GM23338 (cell line): ENCODE data around the gene B3GALNT2. TPM values are rescaled to one million over a fixed set of nuclear protein-coding genes. Genes with fewer than 3 reads are reported as not detected.
"Not testable (repeated sequence)": the region's sequence is repeated elsewhere in the genome, so short reads cannot be mapped to it uniquely, and the experiment has no call there.

Experiments
- ATAC-seq: fragments of 200-7000 bp; cut with Tn5 transposase; 3 replicates; pipeline ENCODE4 v1.9.1; 2020
- DNase-seq: peaks from one replicate; pipeline ENCODE4 v3.0.0-alpha.2; 2015; ENCODE audit warnings: low spot score
- H2AFZ ChIP-seq: fragments of 200-600 bp; sonication (generic); 2 replicates; pipeline ENCODE4 v1.8.0; 2016; ENCODE audit warnings: antibody characterized with exemption, mild to moderate bottlenecking, moderate library complexity
- H3F3A ChIP-seq: fragments of 200-600 bp; sonication (generic); replicated peaks from 2 replicates; pipeline ENCODE4 v1.8.0; 2017; ENCODE audit warnings: antibody characterized with exemption, mixed run types, low read depth
- H3K27ac ChIP-seq: fragments of 200-600 bp; sonication (generic); 2 replicates; pipeline ENCODE4 v1.6.1; 2016; ENCODE audit warnings: low read depth
- H3K27me3 ChIP-seq: fragments of 200-600 bp; sonication (generic); 2 replicates; pipeline ENCODE4 v1.8.0; 2016; ENCODE audit warnings: mild to moderate bottlenecking, mixed run types, moderate library complexity; ENCODE audit not compliant: insufficient read depth
- H3K36me3 ChIP-seq: fragments of 200-600 bp; sonication (generic); 2 replicates; pipeline ENCODE4 v1.8.0; 2016; ENCODE audit warnings: mild to moderate bottlenecking; ENCODE audit not compliant: insufficient read depth
- H3K4me1 ChIP-seq: fragments of 200-600 bp; sonication (generic); 2 replicates; pipeline ENCODE4 v1.8.0; 2016; ENCODE audit warnings: mild to moderate bottlenecking, moderate library complexity; ENCODE audit not compliant: insufficient read depth
- H3K4me2 ChIP-seq: fragments of 200-600 bp; sonication (generic); 2 replicates; pipeline ENCODE4 v1.7.1; 2017; ENCODE audit warnings: mixed run types
- H3K4me3 ChIP-seq: fragments of 200-600 bp; sonication (generic); 2 replicates; pipeline ENCODE4 v1.6.1; 2016; ENCODE audit warnings: mixed run types
- H3K79me2 ChIP-seq: fragments of 200-600 bp; sonication (generic); replicated peaks from 2 replicates; pipeline ENCODE4 v1.8.0; 2017; ENCODE audit warnings: mild to moderate bottlenecking; ENCODE audit not compliant: insufficient read depth
- H3K9me2 ChIP-seq: fragments of 200-600 bp; sonication (generic); 2 replicates; pipeline ENCODE4 v1.8.0; 2017; ENCODE audit not compliant: insufficient read depth
- H4K20me1 ChIP-seq: fragments of 200-600 bp; sonication (generic); replicated peaks from 2 replicates; pipeline ENCODE4 v1.8.0; 2017; ENCODE audit warnings: mild to moderate bottlenecking; ENCODE audit not compliant: insufficient read depth
- H3K27ac Mint-ChIP-seq: 2 replicates; pipeline ENCODE4 v1.8.0; 2020; ENCODE audit warnings: inconsistent platforms, mild to moderate bottlenecking, moderate library complexity, mixed read lengths
- H3K27me3 Mint-ChIP-seq: 3 replicates; pipeline ENCODE4 v1.8.0; 2022; ENCODE audit warnings: low read depth, mild to moderate bottlenecking, moderate library complexity, mixed read lengths, inconsistent platforms; ENCODE audit not compliant: insufficient read depth, poor library complexity
- H3K36me3 Mint-ChIP-seq: 3 replicates; pipeline ENCODE4 v1.8.0; 2021; ENCODE audit warnings: low read depth, mild to moderate bottlenecking, inconsistent platforms, moderate library complexity, mixed read lengths
- H3K4me1 Mint-ChIP-seq: 3 replicates; pipeline ENCODE4 v1.8.0; 2020; ENCODE audit warnings: mild to moderate bottlenecking, inconsistent platforms, mixed read lengths
- H3K4me3 Mint-ChIP-seq: 3 replicates; pipeline ENCODE4 v1.8.0; 2021; ENCODE audit warnings: moderate library complexity, mild to moderate bottlenecking, inconsistent platforms, mixed read lengths
- H3K9me3 Mint-ChIP-seq: 3 replicates; pipeline ENCODE4 v1.8.0; 2020; ENCODE audit warnings: moderate library complexity, mild to moderate bottlenecking, inconsistent platforms, mixed read lengths
- CTCF ChIP-seq, 2 experiments: fragments of 200-600 bp in 1 of 2; sonication (generic) in 1 of 2; conservative IDR thresholded peaks; 2 replicates each; pipeline versions ENCODE4 v1.5.1 to v1.6.1; 2016 to 2017; ENCODE audit warnings: antibody characterized with exemption in 2 of 2, low read depth in 2 of 2, mild to moderate bottlenecking in 2 of 2, moderate library complexity in 1 of 2
- JUNB ChIP-seq: IDR thresholded peaks from one replicate; pipeline ENCODE4 v1.6.1; 2016; ENCODE audit warnings: antibody characterized with exemption; ENCODE audit not compliant: unreplicated experiment
- ZNF331 ChIP-seq: fragments of 250-450 bp; sonication (Bioruptor Pico); IDR thresholded peaks from 2 replicates; pipeline ENCODE4 v1.5.0; 2020; ENCODE audit warnings: low read depth, mild to moderate bottlenecking, moderate library complexity
- polyA plus RNA-seq: library from polyadenylated mRNA; unstranded; fragments of >200 nt; fragmentation: Nextera tagmentation; extraction: Ambion mirVana; gene quantifications from 2 replicates; pipeline ENCODE4 v1.2.1, GENCODE V29; 2016
- total RNA-seq: library from RNA; depleted of rRNA; stranded (reverse); fragments of >200 nt; shearing (Covaris generic); gene quantifications from 2 replicates; pipeline ENCODE4 v1.2.3, GENCODE V29; 2014

Gene B3GALNT2
- total and polyA plus RNA-seq, 2 experiments from 2014 or later, result 14.4 to 48.8 TPM

- not testable (repeated sequence) for H3K36me3 ChIP-seq, ATAC-seq, H3K27me3 ChIP-seq, H3K4me1 ChIP-seq, H3K4me3 Mint-ChIP-seq, H3F3A ChIP-seq, DNase-seq, H3K9me3 Mint-ChIP-seq, H3K9me2 ChIP-seq, H3K27ac Mint-ChIP-seq, H3K4me1 Mint-ChIP-seq, H3K4me3 ChIP-seq, H3K4me2 ChIP-seq, H4K20me1 ChIP-seq, H3K79me2 ChIP-seq, H3K27ac ChIP-seq, H3K27me3 Mint-ChIP-seq, H2AFZ ChIP-seq
- peaks cover 28% of the 10 kb centered on the region for H3K36me3 Mint-ChIP-seq
These were observed 41.4 kb downstream of the B3GALNT2 start for GRCh38 chr1:235462832-235463231.

- Mint-ChIP-seq H3K4me1 (no peaks in the 10 kb centered on the region), H3K27me3 (no peaks in the 10 kb centered on the region), H3K27ac (no peak overlapping the region), H3K36me3 (peaks cover 28% of the 10 kb centered on the region), H3K9me3 (no peaks in the 10 kb centered on the region), H3K4me3 (no peak overlapping the region)
- no peaks in the 10 kb centered on the region for H3F3A ChIP-seq
- H3K4me1 ChIP-seq, result no peaks in the 10 kb centered on the region
- no peaks in the 10 kb centered on the region for H3K9me2 ChIP-seq
- H3K4me2 ChIP-seq, result no peak overlapping the region
- H3K27ac ChIP-seq, result no peak overlapping the region
- no peaks in the 10 kb centered on the region; the same call in 1 of the 2 replicates for H3K79me2 ChIP-seq
- H3K4me3 ChIP-seq, result no peak overlapping the region
- ATAC-seq (no peak), DNase-seq (no peak)
- peaks cover 3% of the 10 kb centered on the region for H3K36me3 ChIP-seq
- TF ChIP-seq ZNF331 (CRISPR knock-in tag) (no peak), CTCF (conservative IDR thresholded peaks at IDR 0.05; ENCODE audit: low read depth in 2 of 2) (no peak), JUNB (no peak)
- no peak overlapping the region for H2AFZ ChIP-seq
- no peaks in the 10 kb centered on the region for H3K27me3 ChIP-seq
- 0 out of 2 replicates have a peak, but pooled peaks cover 7% of the 10 kb centered on the region for H4K20me1 ChIP-seq
These were observed 42.3 kb downstream of the B3GALNT2 start for GRCh38 chr1:235461954-235462353.

- no peak for ATAC-seq
- H3K27me3 Mint-ChIP-seq, result no peaks in the 10 kb centered on the region
- Histone ChIP-seq H3K36me3 (peaks cover 3% of the 10 kb centered on the region), H2AFZ (no peak overlapping the region), H3K9me2 (no peaks in the 10 kb centered on the region), H3F3A (no peaks in the 10 kb centered on the region), H3K27ac (no peak overlapping the region), H3K27me3 (no peaks in the 10 kb centered on the region), H3K79me2 (no peaks in the 10 kb centered on the region; the same call in 1 of the 2 replicates), H3K4me1 (no peaks in the 10 kb centered on the region), H4K20me1 (0 out of 2 replicates have a peak, but pooled peaks cover 6% of the 10 kb centered on the region), H3K4me3 (no peak overlapping the region), H3K4me2 (no peak overlapping the region)
- no peaks in the 10 kb centered on the region for H3K9me3 Mint-ChIP-seq
- H3K36me3 Mint-ChIP-seq, result peaks cover 24% of the 10 kb centered on the region
- TF ChIP-seq CTCF (conservative IDR thresholded peaks at IDR 0.05; ENCODE audit: low read depth in 2 of 2), result no peak
- H3K4me3 Mint-ChIP-seq, result no peak overlapping the region
- DNase-seq, result no peak
- no peaks in the 10 kb centered on the region for H3K4me1 Mint-ChIP-seq
- H3K27ac Mint-ChIP-seq, result no peak overlapping the region
These were observed 43.5 kb downstream of the B3GALNT2 start for GRCh38 chr1:235460770-235461169.

GRCh38 chr1:235457856-235458255 is 46.4 kb downstream of the B3GALNT2 start:
- DNase-seq, H3K9me3 Mint-ChIP-seq, H3K4me1 Mint-ChIP-seq, H4K20me1 ChIP-seq, H3K27me3 ChIP-seq, H2AFZ ChIP-seq, H3K4me3 Mint-ChIP-seq, H3F3A ChIP-seq, H3K27me3 Mint-ChIP-seq, H3K4me2 ChIP-seq, H3K4me3 ChIP-seq, H3K27ac Mint-ChIP-seq, H3K4me1 ChIP-seq, H3K36me3 ChIP-seq, ATAC-seq, H3K79me2 ChIP-seq, H3K9me2 ChIP-seq, H3K27ac ChIP-seq: not testable (repeated sequence)
- H3K36me3 Mint-ChIP-seq, result peaks cover 14% of the 10 kb centered on the region; the same call in 2 of the 3 replicates
